HEK293 (cell line): ENCODE results near the gene ASCL3.

Source experiments
- CTCF ChIA-PET: fragments of 350-600 bp; formaldehyde crosslinking; extraction: SDS; loops from one replicate; lab custom pipeline; 2021; ENCODE audit warnings: antibody characterized with exemption; lab: Yijun Ruan, JAX
- POLR2A ChIA-PET: fragments of 300-600 bp; formaldehyde crosslinking; extraction: SDS; loops from one replicate; lab custom pipeline; 2020; ENCODE audit warnings: antibody characterized with exemption, inconsistent platforms; lab: Yijun Ruan, JAX
- H3K27ac ChIP-seq: fragments of 200-500 bp; sonication (Bioruptor generic); 2 replicates; pipeline ENCODE4 v1.5.1; 2014; ENCODE audit warnings: low read depth, low read length, control low read depth, inconsistent platforms; ENCODE audit errors: extremely low read depth
- H3K36me3 ChIP-seq, 2 experiments: fragments of 200-500 bp in 1 of 2; sonication (Bioruptor generic) in 1 of 2; 1 replicate in 1 of 2; 2 replicates in 1 of 2; pipeline ENCODE4 v1.5.1; 2014 to 2017; ENCODE audit warnings: inconsistent platforms in 2 of 2, low read length in 2 of 2; ENCODE audit not compliant: control insufficient read depth in 2 of 2, insufficient read depth in 1 of 2
- H3K4me1 ChIP-seq: fragments of 200-500 bp; sonication (Bioruptor generic); 2 replicates; pipeline ENCODE4 v1.5.1; 2014; ENCODE audit warnings: mild to moderate bottlenecking, low read length, inconsistent platforms; ENCODE audit not compliant: control insufficient read depth, insufficient read depth
- H3K4me3 ChIP-seq: 2 replicates; pipeline ENCODE4 v1.5.1; 2011; ENCODE audit warnings: low read depth, mild to moderate bottlenecking, control low read depth, low read length, moderate library complexity
- H3K9me3 ChIP-seq: fragments of 200-500 bp; sonication (Bioruptor generic); 2 replicates; pipeline ENCODE4 v1.5.1; 2014; ENCODE audit warnings: low read depth, low read length, inconsistent platforms; ENCODE audit not compliant: control insufficient read depth, insufficient read depth
- HIC1 ChIP-seq: fragments of 450-650 bp; formaldehyde crosslinking; IDR thresholded peaks from 2 replicates; pipeline ENCODE4 v1.5.1; 2016; ENCODE audit warnings: missing biosample characterization, missing genetic modification characterization
- KLF9 ChIP-seq: fragments of 450-650 bp; formaldehyde crosslinking; IDR thresholded peaks from 2 replicates; pipeline ENCODE4 v1.5.1; 2016; ENCODE audit warnings: missing biosample characterization, missing genetic modification characterization, low read depth
- ZIC2 ChIP-seq: fragments of 450-650 bp; formaldehyde crosslinking; IDR thresholded peaks from 2 replicates; pipeline ENCODE4 v1.5.1; 2016; ENCODE audit warnings: missing biosample characterization, missing genetic modification characterization
- ZNF133 ChIP-seq: fragments of 450-650 bp; formaldehyde crosslinking; IDR thresholded peaks from 2 replicates; pipeline ENCODE4 v1.5.1; 2016; ENCODE audit warnings: missing biosample characterization, missing genetic modification characterization
- ZNF18 ChIP-seq: fragments of 450-650 bp; formaldehyde crosslinking; IDR thresholded peaks from 2 replicates; pipeline ENCODE4 v1.5.1; 2016; ENCODE audit warnings: missing biosample characterization, missing genetic modification characterization
- ZNF223 ChIP-seq: fragments of 450-650 bp; formaldehyde crosslinking; IDR thresholded peaks from 2 replicates; pipeline ENCODE4 v1.5.1; 2016; ENCODE audit warnings: missing biosample characterization, missing genetic modification characterization
- ZNF335 ChIP-seq: fragments of 450-650 bp; formaldehyde crosslinking; conservative IDR thresholded peaks from 2 replicates; pipeline ENCODE4 v1.5.1; 2016; ENCODE audit warnings: missing biosample characterization, missing genetic modification characterization
- ZNF394 ChIP-seq: fragments of 450-650 bp; formaldehyde crosslinking; IDR thresholded peaks from 2 replicates; pipeline ENCODE4 v1.5.1; 2016; ENCODE audit warnings: missing biosample characterization, missing genetic modification characterization, mild to moderate bottlenecking, moderate library complexity, borderline replicate concordance
- ZNF48 ChIP-seq: fragments of 450-650 bp; formaldehyde crosslinking; IDR thresholded peaks from 2 replicates; pipeline ENCODE4 v1.5.1; 2016; ENCODE audit warnings: missing biosample characterization, missing genetic modification characterization
- ZNF561 ChIP-seq: fragments of 450-650 bp; IDR thresholded peaks from 2 replicates; pipeline ENCODE4 v1.5.1; 2018; ENCODE audit warnings: missing biosample characterization, missing genetic modification characterization, borderline replicate concordance
- ZNF600 ChIP-seq: fragments of 450-650 bp; formaldehyde crosslinking; IDR thresholded peaks from 2 replicates; pipeline ENCODE4 v1.5.1; 2016; ENCODE audit warnings: missing biosample characterization, missing genetic modification characterization
- ZNF639 ChIP-seq: fragments of 450-650 bp; formaldehyde crosslinking; IDR thresholded peaks from 2 replicates; pipeline ENCODE4 v1.5.1; 2016; ENCODE audit warnings: missing biosample characterization, missing genetic modification characterization
- ZNF645 ChIP-seq: fragments of 450-650 bp; formaldehyde crosslinking; IDR thresholded peaks from 2 replicates; pipeline ENCODE4; 2016; ENCODE audit warnings: missing biosample characterization, missing genetic modification characterization
- ZNF660 ChIP-seq: fragments of 450-650 bp; IDR thresholded peaks from 2 replicates; pipeline ENCODE4 v1.5.1; 2018; ENCODE audit warnings: missing biosample characterization, mild to moderate bottlenecking, missing genetic modification characterization
- ZXDB ChIP-seq: fragments of 450-650 bp; formaldehyde crosslinking; IDR thresholded peaks from 2 replicates; pipeline ENCODE4 v1.5.1; 2016; ENCODE audit warnings: missing biosample characterization, missing genetic modification characterization

Gene ASCL3

GRCh38 chr11:8964324-8965320, 21.8 kb upstream of the ASCL3 start, which contains the start of gene TMEM9B (continued):
- TF ChIP-seq ZNF639 (tag by site-specific recombination) (no peak), ZNF394 (tag by site-specific recombination) (peak; percentile 41; the same call in 1 of the 2 replicates), ZNF18 (no peak), ZXDB (tag by site-specific recombination) (peak; percentile 85; the same call in 1 of the 2 replicates), ZNF133 (tag by site-specific recombination) (no peak), ZNF660 (tag by site-specific recombination) (peak; percentile 36; the same call in 1 of the 2 replicates)

GRCh38 chr11:8963569-8964323, 20.9 kb upstream of the ASCL3 start:
- TF ChIP-seq KLF9 (tag by site-specific recombination), result peak; percentile 13; the same call in 1 of the 2 replicates
- 0 out of 2 replicates have a peak, but pooled peaks have one; percentile 61 for TF ChIP-seq ZNF600
- peak; percentile 22; the same call in 1 of the 2 replicates for TF ChIP-seq HIC1
- TF ChIP-seq ZNF561, result 0 out of 2 replicates have a peak, but pooled peaks have one; percentile 68
- TF ChIP-seq ZNF335 (tag by site-specific recombination), result peak; percentile 98; the same call in 1 of the 2 replicates
- 0 out of 2 replicates have a peak, but pooled peaks have one; percentile 21 for TF ChIP-seq ZNF223
- no peak for TF ChIP-seq ZNF645 (tag by site-specific recombination)
- TF ChIP-seq ZNF48 (tag by site-specific recombination), result no peak
- TF ChIP-seq ZIC2 (tag by site-specific recombination), result peak; percentile 51
- ChIA-PET CTCF (interaction anchor here (0.6 to 1.4 kb wide), 4 partner anchors 46 to 735 kb away, joined by 3 to 6 read pairs (median 5); no protein-coding TSS in a partner anchor), POLR2A (interaction anchor here (0.6 to 2.1 kb wide), 11 partner anchors 11 to 609 kb away, joined by 3 to 21 read pairs (median 4); partner anchors contain the start of genes AKIP1 and NRIP3)
- H3K4me3 ChIP-seq, result peak overlapping the region; percentile 89
- peak overlapping the region; percentile 77; the same call in 1 of the 2 replicates for H3K27ac ChIP-seq
- no peaks in the 10 kb centered on the region for H3K9me3 ChIP-seq
- peaks cover 0 to 11% of the 10 kb centered on the region in 2 experiments; a peak in 1 of 3 replicates for H3K36me3 ChIP-seq
- no peaks in the 10 kb centered on the region for H3K4me1 ChIP-seq
